Measurements from ENCODE around the gene PLXNB1. TPM values are rescaled to one million over a fixed set of nuclear protein-coding genes. Genes with fewer than 3 reads are reported as not detected.

PLXNB1 gene
- total RNA-seq, 4 donors from 2014 or later, result 150 to 455 (median 312) TPM

- peaks cover 0 to 100% (median 0%) of the 10 kb centered on the region in 3 donors for H3K36me3 ChIP-seq
- no peaks in the 10 kb centered on the region for H3K27me3 ChIP-seq
- DNase-seq, result peak in 1 of 3 donors; percentile 43
Measured at GRCh38 chr3:48413611-48414010, 16.3 kb downstream of the PLXNB1 start.

GRCh38 chr3:48413086-48413485 lies 16.8 kb downstream of the PLXNB1 start:
- peaks cover 0 to 100% (median 0%) of the 10 kb centered on the region in 3 donors for H3K36me3 ChIP-seq
- DNase-seq, result peak in 1 of 3 donors; percentile 42

More at GRCh38 chr3:48413611-48414010, 16.3 kb downstream of the PLXNB1 start:
- H3K27ac ChIP-seq, result no peak overlapping the region
- no peaks in the 10 kb centered on the region for H3K9me3 ChIP-seq
- H3K4me1 ChIP-seq, result no peaks in the 10 kb centered on the region
- no peak for TF ChIP-seq CTCF (IDR thresholded peaks at IDR 0.05)
- no peak for TF ChIP-seq POLR2A (IDR thresholded peaks at IDR 0.05)
- H3K4me3 ChIP-seq, result no peak overlapping the region

GRCh38 chr3:48412375-48413001 lies 17.4 kb downstream of the PLXNB1 start:
- Histone ChIP-seq H3K36me3 (peaks cover 0 to 96% (median 0%) of the 10 kb centered on the region in 3 donors), H3K27me3 (no peaks in the 10 kb centered on the region), H3K4me3 (no peak overlapping the region), H3K27ac (no peak overlapping the region), H3K4me1 (no peaks in the 10 kb centered on the region), H3K9me3 (no peaks in the 10 kb centered on the region)
- TF ChIP-seq CTCF (IDR thresholded peaks at IDR 0.05) (no peak), POLR2A (IDR thresholded peaks at IDR 0.05) (no peak)
- DNase-seq, result peak in 1 of 3 donors; percentile 39

More at GRCh38 chr3:48413086-48413485, 16.8 kb downstream of the PLXNB1 start:
- TF ChIP-seq CTCF (IDR thresholded peaks at IDR 0.05) (no peak), POLR2A (IDR thresholded peaks at IDR 0.05) (no peak)
- Histone ChIP-seq H3K27ac (no peak overlapping the region), H3K4me1 (no peaks in the 10 kb centered on the region), H3K9me3 (no peaks in the 10 kb centered on the region), H3K4me3 (no peak overlapping the region), H3K27me3 (no peaks in the 10 kb centered on the region)

- no peak overlapping the region for H3K27ac ChIP-seq
- H3K4me1 ChIP-seq, result no peaks in the 10 kb centered on the region
- H3K36me3 ChIP-seq, result peaks cover 0 to 93% (median 0%) of the 10 kb centered on the region in 3 donors
- TF ChIP-seq POLR2A (IDR thresholded peaks at IDR 0.05), result no peak
- TF ChIP-seq CTCF (IDR thresholded peaks at IDR 0.05), result no peak
- peak in 2 of 3 donors; percentile 24 to 37 for DNase-seq
- no peaks in the 10 kb centered on the region for H3K27me3 ChIP-seq
- no peak overlapping the region for H3K4me3 ChIP-seq
- no peaks in the 10 kb centered on the region for H3K9me3 ChIP-seq
Measured at GRCh38 chr3:48411606-48412374, 18.1 kb downstream of the PLXNB1 start.

GRCh38 chr3:48411041-48411588 lies 18.8 kb downstream of the PLXNB1 start:
- no peak overlapping the region for H3K27ac ChIP-seq
- no peak overlapping the region for H3K4me3 ChIP-seq
- TF ChIP-seq CTCF (IDR thresholded peaks at IDR 0.05), result no peak
- no peak for TF ChIP-seq POLR2A (IDR thresholded peaks at IDR 0.05)
- H3K4me1 ChIP-seq, result no peaks in the 10 kb centered on the region
- H3K36me3 ChIP-seq, result peaks cover 0 to 93% (median 0%) of the 10 kb centered on the region in 3 donors
- H3K27me3 ChIP-seq, result no peaks in the 10 kb centered on the region
- no peak for DNase-seq
- no peaks in the 10 kb centered on the region for H3K9me3 ChIP-seq
